SK-N-SH (cell line): ENCODE data around the gene CNIH3. TPM values are rescaled to one million over a fixed set of nuclear protein-coding genes. Genes with fewer than 3 reads are reported as not detected.

ENCODE experiments used
- CTCF ChIA-PET: fragments of 300-600, 350-600 bp; formaldehyde crosslinking; extraction: SDS; loops from one replicate; lab custom pipeline; 2021; lab: Yijun Ruan, JAX
- POLR2A ChIA-PET: fragments of 350-600 bp; sonication (Branson Sonifier 250); formaldehyde crosslinking; extraction: SDS; loops from one replicate; lab custom pipeline; 2020; ENCODE audit warnings: antibody characterized with exemption, inconsistent platforms; lab: Yijun Ruan, JAX
- DNase-seq: peaks from one replicate; pipeline ENCODE4 v3.0.0; 2012
- H2AFZ ChIP-seq: fragments of 200-600 bp; sonication (generic); 2 replicates; pipeline ENCODE4 v1.8.1; 2016; ENCODE audit warnings: antibody characterized with exemption, mild to moderate bottlenecking, low read depth
- H3F3A ChIP-seq: fragments of 200-600 bp; sonication (generic); replicated peaks from 2 replicates; pipeline ENCODE3; 2016; ENCODE audit warnings: antibody characterized with exemption, mild to moderate bottlenecking; ENCODE audit not compliant: insufficient read depth
- H3K27ac ChIP-seq, 2 experiments: fragments of 200-500 bp in 1 of 2; fragments of 200-600 bp in 1 of 2; sonication (Bioruptor generic) in 1 of 2; sonication (generic), shearing (Covaris generic) in 1 of 2; 2 replicates each; pipeline versions ENCODE4 v1.5.1 to v1.6.1; 2014 to 2016; ENCODE audit warnings: low read depth in 2 of 2, inconsistent platforms in 1 of 2, low read length in 1 of 2, mild to moderate bottlenecking in 1 of 2, mixed read lengths in 1 of 2
- H3K27me3 ChIP-seq: fragments of 200-600 bp; sonication (generic), shearing (Covaris generic); 2 replicates; pipeline ENCODE4 v1.6.1; 2016; ENCODE audit warnings: mixed run types; ENCODE audit not compliant: insufficient read depth
- H3K36me3 ChIP-seq, 2 experiments: fragments of 200-500 bp in 1 of 2; fragments of 200-600 bp in 1 of 2; sonication (Bioruptor generic) in 1 of 2; sonication (generic) in 1 of 2; replicated peaks in 1 of 2; 2 replicates each; pipeline versions ENCODE3 to v1.5.1; 2014 to 2016; ENCODE audit warnings: low read length in 1 of 2, mild to moderate bottlenecking in 1 of 2; ENCODE audit not compliant: insufficient read depth in 2 of 2, control insufficient read depth in 1 of 2
- H3K4me1 ChIP-seq, 2 experiments: fragments of 200-500 bp in 1 of 2; fragments of 200-600 bp in 1 of 2; sonication (Bioruptor generic) in 1 of 2; sonication (generic), shearing (Covaris generic) in 1 of 2; 2 replicates each; pipeline versions ENCODE4 v1.5.1 to v1.6.1; 2014 to 2016; ENCODE audit warnings: low read depth in 1 of 2, low read length in 1 of 2, mixed run types in 1 of 2; ENCODE audit not compliant: insufficient read depth in 2 of 2, control insufficient read depth in 1 of 2
- H3K4me2 ChIP-seq: fragments of 200-600 bp; sonication (generic), shearing (Covaris generic); 2 replicates; pipeline ENCODE4 v1.6.1; 2017; ENCODE audit warnings: mixed run types
- H3K4me3 ChIP-seq, 2 experiments: fragments of 200-500 bp in 1 of 2; fragments of 200-600 bp in 1 of 2; sonication (Bioruptor generic) in 1 of 2; sonication (generic), shearing (Covaris generic) in 1 of 2; 2 replicates each; pipeline versions ENCODE4 v1.5.1 to v1.8.1; 2014 to 2016; ENCODE audit warnings: low read depth in 2 of 2, inconsistent platforms in 1 of 2, low read length in 1 of 2, mild to moderate bottlenecking in 1 of 2, mixed read lengths in 1 of 2, moderate library complexity in 1 of 2
- H3K79me2 ChIP-seq: fragments of 200-600 bp; sonication (generic); 2 replicates; pipeline ENCODE4 v1.8.1; 2017; ENCODE audit warnings: mild to moderate bottlenecking; ENCODE audit not compliant: insufficient read depth
- H3K9ac ChIP-seq: fragments of 200-600 bp; sonication (generic); 2 replicates; pipeline ENCODE4 v1.6.1; 2017; ENCODE audit warnings: mixed run types
- H3K9me2 ChIP-seq: fragments of 200-600 bp; sonication (generic); 2 replicates; pipeline ENCODE4 v1.6.1; 2017; ENCODE audit warnings: mixed run types
- H3K9me3 ChIP-seq: fragments of 200-600 bp; sonication (generic); 2 replicates; pipeline ENCODE4 v1.6.1; 2017; ENCODE audit warnings: mixed run types, mild to moderate bottlenecking, moderate library complexity
- H4K20me1 ChIP-seq: fragments of 200-600 bp; sonication (generic); 2 replicates; pipeline ENCODE4 v1.6.1; 2017; ENCODE audit warnings: mild to moderate bottlenecking, mixed run types; ENCODE audit not compliant: insufficient read depth
- EP300 ChIP-seq, 2 experiments: IDR thresholded peaks; 2 replicates each; pipeline versions ENCODE4 v1.4.0 to v1.6.1; 2012; ENCODE audit warnings: borderline replicate concordance in 1 of 2, low read depth in 1 of 2, low read length in 1 of 2
- EZH2phosphoT487 ChIP-seq: fragments of 200-600 bp; sonication (generic); IDR thresholded peaks from 2 replicates; pipeline ENCODE4 v1.6.1; 2017; ENCODE audit warnings: low read depth, mixed run types, mild to moderate bottlenecking, antibody characterized with exemption, moderate library complexity, borderline replicate concordance
- FOSL2 ChIP-seq: IDR thresholded peaks from 2 replicates; pipeline ENCODE4 v1.4.0; 2012; ENCODE audit warnings: low read depth, mild to moderate bottlenecking, moderate library complexity, borderline replicate concordance
- FOXJ3 ChIP-seq: sonication (generic); formaldehyde crosslinking; IDR thresholded peaks from 2 replicates; pipeline ENCODE4 v1.5.1; 2020; ENCODE audit warnings: mild to moderate bottlenecking, missing genetic modification reagents
- FOXM1 ChIP-seq: IDR thresholded peaks from 2 replicates; pipeline ENCODE4 v1.4.0; 2012; ENCODE audit warnings: low read depth, mild to moderate bottlenecking
- MEF2A ChIP-seq: IDR thresholded peaks from 2 replicates; pipeline ENCODE4 v1.4.0; 2012; ENCODE audit warnings: low read depth, borderline replicate concordance
- MXI1 ChIP-seq: IDR thresholded peaks from 2 replicates; pipeline ENCODE4 v1.6.1; 2012; ENCODE audit warnings: mild to moderate bottlenecking, low read depth, low read length, improper control_type of control experiment
- POLR2AphosphoS5 ChIP-seq: IDR thresholded peaks from 2 replicates; pipeline ENCODE4 v1.6.1; 2012; ENCODE audit warnings: low read depth, low read length
- RAD21 ChIP-seq: IDR thresholded peaks from 2 replicates; pipeline ENCODE4 v1.6.1; 2012; ENCODE audit warnings: mild to moderate bottlenecking, low read length
- RCOR1 ChIP-seq: fragments of 150-350 bp; IDR thresholded peaks from 2 replicates; pipeline ENCODE4 v1.6.1; 2017; ENCODE audit warnings: antibody characterized with exemption, low read length
- SIN3A ChIP-seq: IDR thresholded peaks from 2 replicates; pipeline ENCODE4 v1.6.1; 2012; ENCODE audit warnings: low read depth, mild to moderate bottlenecking, low read length, moderate library complexity, borderline replicate concordance
- TCF12 ChIP-seq: IDR thresholded peaks from 2 replicates; pipeline ENCODE4 v1.4.0; 2012
- WGBS: methylation state at CpG from one replicate; pipeline ENCODE4 v1.1.6; 2017; ENCODE audit warnings: low lambda C conversion rate; 5-methylcytosine and 5-hydroxymethylcytosine counted together
- polyA plus RNA-seq, 3 experiments: library from polyadenylated mRNA; depleted of rRNA; stranded (reverse); fragments of >200 nt; gene quantifications; 2 replicates each; pipeline ENCODE4 v1.2.3, GENCODE V29; 2012
- TF ChIP-seq, protein P1 (sequence below): fragments of 200-600 bp; sonication (generic); IDR thresholded peaks from 2 replicates; pipeline ENCODE4 v1.6.1; 2017; ENCODE audit warnings: antibody characterized with exemption, mild to moderate bottlenecking, moderate library complexity
- TF ChIP-seq, protein P2 (sequence below): IDR thresholded peaks from 2 replicates; pipeline ENCODE4 v1.6.1; 2012; ENCODE audit warnings: mild to moderate bottlenecking, low read depth, low read length, moderate library complexity
- TF ChIP-seq, protein P3 (sequence below): fragments of 150-350 bp; IDR thresholded peaks from 2 replicates; pipeline ENCODE4 v1.6.1; 2016; ENCODE audit warnings: mild to moderate bottlenecking, low read depth, low read length
- TF ChIP-seq, protein P4 (sequence below): IDR thresholded peaks from 2 replicates; pipeline ENCODE4 v1.4.0; 2012; ENCODE audit warnings: low read depth

The CNIH3 gene
- polyA plus RNA-seq, 1 of the 3 experiments (the other 2 are of a cell fraction) = 18.8 TPM

DNA sequence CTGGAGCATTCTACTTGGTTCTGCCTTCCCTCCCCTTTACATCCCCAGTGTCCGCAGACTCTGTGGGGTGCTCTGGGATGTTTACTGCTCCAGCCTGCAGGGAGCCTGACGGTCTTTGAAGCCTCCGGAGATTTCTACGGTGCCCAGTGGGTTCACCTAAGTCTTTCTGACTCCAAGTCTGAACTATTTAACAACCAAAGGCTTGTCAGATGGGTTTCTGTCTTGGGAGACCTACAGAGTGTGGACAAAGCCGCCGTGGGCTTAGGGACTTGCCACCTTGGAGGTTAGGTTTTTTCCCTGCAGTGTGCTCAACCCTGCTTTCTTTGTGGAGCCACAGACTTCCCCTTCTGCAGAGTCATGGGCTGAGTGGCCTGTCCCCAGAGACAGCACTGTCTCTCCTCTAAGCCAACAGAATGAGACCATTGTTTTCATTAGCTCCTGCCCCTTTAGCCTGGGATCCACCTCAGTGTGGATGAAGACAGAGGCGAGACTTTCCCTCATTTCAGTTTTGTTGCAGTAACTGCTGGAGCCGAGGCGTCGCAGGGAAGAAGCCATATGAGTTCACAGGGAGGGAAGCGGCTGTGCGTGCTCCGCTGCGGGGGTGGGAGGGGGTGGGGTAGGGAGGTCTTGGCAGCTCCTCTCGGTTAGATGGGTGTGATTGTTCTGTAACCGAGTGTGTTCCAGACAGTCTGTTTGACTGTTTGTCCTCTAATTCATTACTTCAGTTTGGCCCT lies 120.7 kb downstream of the CNIH3 start:
- no peak overlapping the region for H2AFZ ChIP-seq
- H3K4me1 ChIP-seq = peaks cover 0 to 16% of the 10 kb centered on the region in 2 experiments; a peak in 1 of 4 replicates
- no peak overlapping the region for H3K4me3 ChIP-seq
- ChIA-PET POLR2A (no interaction called here), CTCF (interaction anchor here (1.6 kb wide), 1 partner anchor 11 kb away, joined by 4 read pairs; no protein-coding TSS in a partner anchor)
- H3K4me2 ChIP-seq = no peak overlapping the region
- H3K27ac ChIP-seq = no peak overlapping the region
- WGBS = 90% methylated on average over 16 of the region's 16 CpGs
- H3K9ac ChIP-seq = no peak overlapping the region
- no peaks in the 10 kb centered on the region for H3K79me2 ChIP-seq
- no peaks in the 10 kb centered on the region for H4K20me1 ChIP-seq
- DNase-seq = no peak
- TF ChIP-seq FOXJ3 (CRISPR knock-in tag) (no peak), EZH2phosphoT487 (no peak), FOXM1 (no peak), RCOR1 (no peak), RAD21 (no peak), MEF2A (no peak), SIN3A (no peak), EP300 (IDR thresholded peaks at IDR 0.05; ENCODE audit: borderline replicate concordance in 1 of 2, low read depth in 1 of 2, low read length in 1 of 2) (no peak), TCF12 (no peak), MXI1 (no peak), FOSL2 (no peak), POLR2AphosphoS5 (no peak)
- TF ChIP-seq, protein P1, sequence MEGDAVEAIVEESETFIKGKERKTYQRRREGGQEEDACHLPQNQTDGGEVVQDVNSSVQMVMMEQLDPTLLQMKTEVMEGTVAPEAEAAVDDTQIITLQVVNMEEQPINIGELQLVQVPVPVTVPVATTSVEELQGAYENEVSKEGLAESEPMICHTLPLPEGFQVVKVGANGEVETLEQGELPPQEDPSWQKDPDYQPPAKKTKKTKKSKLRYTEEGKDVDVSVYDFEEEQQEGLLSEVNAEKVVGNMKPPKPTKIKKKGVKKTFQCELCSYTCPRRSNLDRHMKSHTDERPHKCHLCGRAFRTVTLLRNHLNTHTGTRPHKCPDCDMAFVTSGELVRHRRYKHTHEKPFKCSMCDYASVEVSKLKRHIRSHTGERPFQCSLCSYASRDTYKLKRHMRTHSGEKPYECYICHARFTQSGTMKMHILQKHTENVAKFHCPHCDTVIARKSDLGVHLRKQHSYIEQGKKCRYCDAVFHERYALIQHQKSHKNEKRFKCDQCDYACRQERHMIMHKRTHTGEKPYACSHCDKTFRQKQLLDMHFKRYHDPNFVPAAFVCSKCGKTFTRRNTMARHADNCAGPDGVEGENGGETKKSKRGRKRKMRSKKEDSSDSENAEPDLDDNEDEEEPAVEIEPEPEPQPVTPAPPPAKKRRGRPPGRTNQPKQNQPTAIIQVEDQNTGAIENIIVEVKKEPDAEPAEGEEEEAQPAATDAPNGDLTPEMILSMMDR = no peak
- TF ChIP-seq, protein P2, sequence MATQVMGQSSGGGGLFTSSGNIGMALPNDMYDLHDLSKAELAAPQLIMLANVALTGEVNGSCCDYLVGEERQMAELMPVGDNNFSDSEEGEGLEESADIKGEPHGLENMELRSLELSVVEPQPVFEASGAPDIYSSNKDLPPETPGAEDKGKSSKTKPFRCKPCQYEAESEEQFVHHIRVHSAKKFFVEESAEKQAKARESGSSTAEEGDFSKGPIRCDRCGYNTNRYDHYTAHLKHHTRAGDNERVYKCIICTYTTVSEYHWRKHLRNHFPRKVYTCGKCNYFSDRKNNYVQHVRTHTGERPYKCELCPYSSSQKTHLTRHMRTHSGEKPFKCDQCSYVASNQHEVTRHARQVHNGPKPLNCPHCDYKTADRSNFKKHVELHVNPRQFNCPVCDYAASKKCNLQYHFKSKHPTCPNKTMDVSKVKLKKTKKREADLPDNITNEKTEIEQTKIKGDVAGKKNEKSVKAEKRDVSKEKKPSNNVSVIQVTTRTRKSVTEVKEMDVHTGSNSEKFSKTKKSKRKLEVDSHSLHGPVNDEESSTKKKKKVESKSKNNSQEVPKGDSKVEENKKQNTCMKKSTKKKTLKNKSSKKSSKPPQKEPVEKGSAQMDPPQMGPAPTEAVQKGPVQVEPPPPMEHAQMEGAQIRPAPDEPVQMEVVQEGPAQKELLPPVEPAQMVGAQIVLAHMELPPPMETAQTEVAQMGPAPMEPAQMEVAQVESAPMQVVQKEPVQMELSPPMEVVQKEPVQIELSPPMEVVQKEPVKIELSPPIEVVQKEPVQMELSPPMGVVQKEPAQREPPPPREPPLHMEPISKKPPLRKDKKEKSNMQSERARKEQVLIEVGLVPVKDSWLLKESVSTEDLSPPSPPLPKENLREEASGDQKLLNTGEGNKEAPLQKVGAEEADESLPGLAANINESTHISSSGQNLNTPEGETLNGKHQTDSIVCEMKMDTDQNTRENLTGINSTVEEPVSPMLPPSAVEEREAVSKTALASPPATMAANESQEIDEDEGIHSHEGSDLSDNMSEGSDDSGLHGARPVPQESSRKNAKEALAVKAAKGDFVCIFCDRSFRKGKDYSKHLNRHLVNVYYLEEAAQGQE = no peak
- TF ChIP-seq, protein P3, sequence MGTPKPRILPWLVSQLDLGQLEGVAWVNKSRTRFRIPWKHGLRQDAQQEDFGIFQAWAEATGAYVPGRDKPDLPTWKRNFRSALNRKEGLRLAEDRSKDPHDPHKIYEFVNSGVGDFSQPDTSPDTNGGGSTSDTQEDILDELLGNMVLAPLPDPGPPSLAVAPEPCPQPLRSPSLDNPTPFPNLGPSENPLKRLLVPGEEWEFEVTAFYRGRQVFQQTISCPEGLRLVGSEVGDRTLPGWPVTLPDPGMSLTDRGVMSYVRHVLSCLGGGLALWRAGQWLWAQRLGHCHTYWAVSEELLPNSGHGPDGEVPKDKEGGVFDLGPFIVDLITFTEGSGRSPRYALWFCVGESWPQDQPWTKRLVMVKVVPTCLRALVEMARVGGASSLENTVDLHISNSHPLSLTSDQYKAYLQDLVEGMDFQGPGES = no peak
- TF ChIP-seq, protein P4, sequence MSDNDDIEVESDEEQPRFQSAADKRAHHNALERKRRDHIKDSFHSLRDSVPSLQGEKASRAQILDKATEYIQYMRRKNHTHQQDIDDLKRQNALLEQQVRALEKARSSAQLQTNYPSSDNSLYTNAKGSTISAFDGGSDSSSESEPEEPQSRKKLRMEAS = no peak
- H3K9me3 ChIP-seq = no peaks in the 10 kb centered on the region
- no peaks in the 10 kb centered on the region for H3F3A ChIP-seq
- H3K9me2 ChIP-seq = no peaks in the 10 kb centered on the region
- peaks cover 5 to 31% of the 10 kb centered on the region in 2 experiments for H3K36me3 ChIP-seq
- H3K27me3 ChIP-seq = no peaks in the 10 kb centered on the region
